GM21528 (cell line): ENCODE data around the gene SLC4A8.

Source experiments
- ATAC-seq: cut with Tn5 transposase; IDR thresholded peaks from one replicate; pipeline ENCODE4 v1.9.1; 2021; ENCODE audit warnings: mild to moderate bottlenecking, moderate library complexity; ENCODE audit not compliant: unreplicated experiment, low FRiP score

SLC4A8 gene

DNA sequence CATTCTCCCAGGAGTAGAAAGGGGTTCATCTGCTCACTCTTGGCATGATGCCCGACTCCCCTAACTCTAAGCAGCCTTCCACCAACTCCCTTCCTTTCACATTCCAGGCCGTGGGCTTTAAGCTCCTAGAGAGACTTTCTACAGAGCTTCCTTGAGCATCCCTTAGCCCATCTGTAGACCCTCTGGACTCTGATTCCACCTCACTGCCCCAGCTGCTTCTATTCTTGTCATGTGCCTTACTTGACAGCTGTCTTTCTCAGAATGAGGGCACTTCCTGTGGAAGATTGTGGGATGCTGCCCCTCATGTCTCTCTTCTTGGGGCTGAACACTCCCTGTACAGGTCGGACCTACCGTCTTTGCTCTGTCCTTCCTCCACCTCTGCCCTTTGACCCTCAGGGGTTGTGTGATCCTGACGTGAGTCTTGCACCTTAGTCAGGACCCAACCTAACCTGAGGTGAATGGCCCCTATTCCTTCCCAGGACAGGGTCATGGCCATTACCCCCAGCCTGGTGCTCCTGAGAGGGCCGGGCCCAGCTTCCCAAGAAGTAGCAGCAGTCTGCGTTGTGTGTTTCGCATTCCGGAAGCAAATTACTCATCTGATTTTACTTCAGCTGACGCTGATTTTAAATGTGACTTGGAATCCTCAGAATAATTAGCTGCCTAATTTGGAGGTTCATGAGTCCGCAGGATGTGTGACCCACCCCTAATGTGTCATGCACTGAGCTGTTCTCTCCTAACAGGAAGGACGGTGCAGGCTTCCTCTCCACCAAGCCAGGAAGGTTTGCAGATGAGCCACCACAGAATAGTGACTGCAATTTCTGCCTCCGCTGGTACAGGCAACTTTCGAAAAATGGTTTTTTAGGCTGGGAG, 30.7 kb upstream of the SLC4A8 start:
- ATAC-seq, result no peak

DNA sequence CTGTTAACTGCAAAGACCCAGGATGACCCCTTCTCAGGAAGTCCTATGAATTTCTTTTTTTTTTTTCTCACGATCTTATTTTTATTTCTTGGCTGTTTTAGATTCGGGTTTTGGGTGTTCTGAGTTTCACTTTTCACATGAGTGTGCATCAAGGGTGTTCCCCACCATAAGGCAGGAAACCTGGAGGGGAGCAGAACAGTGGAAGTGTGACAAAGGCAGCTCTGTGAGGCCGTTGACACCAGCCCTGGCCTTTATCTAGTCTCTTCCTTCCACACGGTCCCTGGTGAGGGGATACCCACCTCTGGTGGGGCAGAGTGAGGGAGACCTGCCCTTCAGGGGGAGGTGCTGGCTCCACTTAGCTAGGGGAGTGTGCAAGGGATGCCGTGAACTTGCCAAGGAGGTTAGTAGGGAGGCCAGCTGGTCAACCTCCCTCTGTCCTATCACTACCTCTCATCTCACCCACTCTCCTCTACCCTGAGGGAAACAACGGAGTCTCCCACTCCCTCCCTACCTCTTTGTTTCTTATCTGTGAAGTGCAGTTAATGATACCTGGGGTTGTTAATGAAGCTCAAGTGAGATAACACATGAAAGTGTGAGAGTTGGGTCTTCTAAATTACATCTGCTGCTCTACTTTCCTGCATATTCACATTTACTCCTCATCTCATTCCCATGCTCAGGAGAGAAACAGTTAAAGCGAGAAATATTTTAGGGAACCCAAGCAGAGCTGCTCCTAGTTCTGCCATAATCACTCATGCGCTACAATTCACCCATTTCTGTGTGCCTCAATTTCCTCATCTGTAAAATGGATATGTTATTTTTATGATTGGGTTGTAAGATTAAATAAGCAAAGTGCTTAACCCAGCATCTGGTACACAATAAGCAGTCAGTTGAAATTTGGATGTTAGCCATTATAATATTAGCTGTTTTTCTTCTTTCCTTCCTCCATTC, 29.1 kb upstream of the SLC4A8 start:
- ATAC-seq, result no peak

DNA sequence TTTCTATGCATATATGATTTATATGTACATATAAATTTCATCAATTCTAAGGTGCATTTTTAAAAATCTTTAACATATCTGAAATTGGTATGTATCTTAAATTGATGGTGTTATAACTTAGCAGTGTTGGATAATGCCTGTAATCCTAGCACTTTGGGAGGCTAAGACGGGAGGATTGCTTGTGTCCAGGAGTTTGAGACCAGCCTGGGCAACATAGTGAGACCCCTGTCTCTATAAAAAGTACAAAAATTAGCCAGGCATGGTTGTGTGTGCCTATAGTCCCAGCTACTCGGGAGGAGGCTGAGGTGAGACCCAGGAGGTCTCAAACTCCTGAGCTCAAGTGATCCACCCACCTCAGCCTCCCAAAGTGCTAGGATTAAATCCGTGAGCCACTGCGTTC, 27.0 kb upstream of the SLC4A8 start:
- no peak for ATAC-seq

DNA sequence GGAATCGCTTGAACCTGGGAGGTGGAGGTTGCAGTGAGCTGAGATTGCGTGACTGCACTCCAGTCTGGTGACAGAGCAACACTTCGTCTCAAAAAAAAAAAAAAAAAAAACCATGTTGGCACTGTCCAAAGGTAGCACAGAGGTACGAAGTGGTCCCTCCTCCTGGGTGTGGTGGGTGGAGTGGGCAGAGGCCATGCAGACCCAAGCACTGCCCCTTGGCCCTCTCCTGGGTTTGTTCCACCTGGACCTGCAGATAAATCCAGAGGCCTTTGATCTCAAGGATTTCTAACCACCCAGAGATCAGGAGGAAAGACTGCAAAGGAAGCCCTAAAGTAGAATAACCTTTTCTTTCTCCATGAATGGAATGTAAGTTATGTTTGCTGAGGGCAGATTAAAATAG, 24.7 kb upstream of the SLC4A8 start:
- no peak for ATAC-seq

DNA sequence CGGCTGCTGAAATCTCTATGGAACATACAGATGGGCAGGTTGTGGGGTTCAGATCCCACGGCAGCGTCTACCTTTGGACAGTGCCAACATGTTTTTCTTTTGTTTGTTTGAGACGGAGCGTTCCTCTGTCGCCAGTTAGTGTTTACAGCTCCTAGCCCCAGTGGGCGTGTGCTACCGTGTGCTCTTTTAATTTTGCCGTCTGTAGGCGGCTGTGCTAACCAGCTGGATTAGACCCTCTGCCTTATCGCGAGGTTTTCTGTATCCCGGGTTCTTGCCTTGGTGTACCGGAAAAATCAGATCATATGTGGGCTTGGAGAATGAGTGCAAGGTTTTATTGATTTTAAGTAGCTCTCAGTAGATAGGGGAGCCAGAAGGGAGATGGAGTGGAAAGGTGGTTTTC, 23.6 kb upstream of the SLC4A8 start:
- ATAC-seq, result no peak

DNA sequence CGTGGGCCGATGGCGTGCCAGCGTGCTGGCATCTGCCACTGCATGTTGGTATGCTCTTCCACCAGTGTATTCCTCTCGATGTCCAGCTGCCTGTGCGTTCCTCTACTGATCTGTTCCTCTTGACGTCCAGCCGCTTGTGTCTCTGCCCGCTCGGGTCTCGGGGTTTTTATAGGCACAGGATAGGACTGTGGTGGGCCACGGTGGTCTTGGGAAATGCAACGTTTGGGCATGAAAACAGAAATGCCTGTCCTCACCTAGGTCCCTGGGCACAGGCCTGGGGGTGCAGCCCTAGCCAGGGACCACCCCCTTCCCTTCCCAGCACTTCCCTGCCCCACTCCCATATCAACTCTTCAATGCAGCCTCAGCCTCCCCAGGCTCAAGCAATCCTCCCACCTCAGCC, 23.1 kb upstream of the SLC4A8 start:
- no peak for ATAC-seq

DNA sequence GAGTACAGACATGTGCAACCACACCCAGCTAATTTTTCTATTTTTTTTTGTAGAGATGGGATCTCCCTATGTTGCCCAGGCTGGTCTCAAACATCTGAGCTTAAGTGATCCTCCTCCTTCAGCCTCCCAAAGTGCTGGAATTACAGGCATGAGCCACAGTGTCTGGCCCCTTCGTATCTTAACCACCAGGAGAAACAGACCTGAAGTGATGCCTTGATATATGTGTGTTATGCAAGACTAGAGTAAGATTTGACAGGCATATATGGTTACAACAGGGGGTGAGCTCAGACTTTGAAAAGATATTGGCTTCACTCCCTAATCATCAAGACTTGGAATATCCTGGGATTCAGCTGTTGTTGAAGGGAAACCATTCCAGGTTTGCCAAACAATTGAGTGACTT, 22.7 kb upstream of the SLC4A8 start:
- ATAC-seq, result no peak

DNA sequence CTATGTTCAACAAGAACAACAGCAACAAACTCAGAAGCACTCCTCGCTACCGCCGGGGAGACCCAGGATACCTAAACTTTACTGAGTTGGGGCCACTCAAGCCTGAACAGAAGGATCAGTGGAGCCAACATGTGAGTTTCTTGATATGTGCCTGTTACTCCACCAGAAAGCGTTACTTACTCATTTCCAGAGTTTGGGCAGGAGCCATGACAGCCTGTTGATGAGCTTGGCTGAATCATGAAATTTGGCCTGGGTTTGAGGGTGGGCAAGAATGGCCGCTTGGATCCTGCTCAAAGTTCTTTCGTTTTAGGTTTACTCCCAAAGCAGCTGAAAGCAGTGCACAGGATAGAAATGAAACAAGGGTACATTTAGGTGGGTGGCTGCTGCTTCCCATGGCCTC, 21.5 kb upstream of the SLC4A8 start:
- ATAC-seq, result no peak

DNA sequence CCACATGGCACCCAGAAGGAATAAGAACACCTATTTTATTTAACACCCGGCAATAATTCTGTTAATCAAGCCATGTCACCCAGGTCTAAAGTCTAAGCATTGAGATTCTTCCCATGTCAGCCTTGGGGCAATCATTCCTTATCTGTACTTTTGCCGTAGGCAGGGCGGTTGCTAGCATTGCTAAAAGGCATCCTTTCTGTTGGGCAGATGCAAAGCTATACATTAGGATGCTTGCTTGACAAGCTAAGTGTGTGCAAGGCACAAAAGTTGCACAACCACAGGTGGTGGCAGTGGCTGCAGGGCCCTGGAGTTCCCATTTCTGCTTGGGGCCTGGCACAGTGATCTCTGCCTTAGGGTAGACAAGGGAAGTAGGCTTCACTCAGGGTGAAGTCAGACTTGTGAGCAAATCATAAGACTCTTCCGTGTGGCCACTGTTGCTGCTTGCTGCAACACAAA, 20.9 kb upstream of the SLC4A8 start:
- no peak for ATAC-seq

DNA sequence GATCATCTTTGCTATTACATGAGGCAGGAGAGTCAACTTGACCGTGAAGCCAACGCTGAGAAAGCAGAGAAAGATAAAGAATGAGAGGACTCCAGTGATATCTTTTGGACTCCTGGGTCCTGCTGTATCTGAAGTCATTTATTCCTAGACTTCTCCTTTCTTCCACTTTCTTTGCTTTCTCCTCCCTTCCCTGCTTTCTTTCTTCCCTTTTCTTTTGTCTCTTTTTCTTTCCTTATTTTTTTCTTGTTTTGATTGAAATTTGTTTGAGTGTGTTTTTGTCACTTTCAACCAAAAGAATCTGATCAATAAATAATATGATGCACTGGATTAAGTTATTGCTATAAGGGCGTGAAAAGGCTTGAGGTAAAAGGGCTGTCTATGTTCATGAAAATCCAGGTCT, 20.0 kb upstream of the SLC4A8 start:
- ATAC-seq, result no peak

DNA sequence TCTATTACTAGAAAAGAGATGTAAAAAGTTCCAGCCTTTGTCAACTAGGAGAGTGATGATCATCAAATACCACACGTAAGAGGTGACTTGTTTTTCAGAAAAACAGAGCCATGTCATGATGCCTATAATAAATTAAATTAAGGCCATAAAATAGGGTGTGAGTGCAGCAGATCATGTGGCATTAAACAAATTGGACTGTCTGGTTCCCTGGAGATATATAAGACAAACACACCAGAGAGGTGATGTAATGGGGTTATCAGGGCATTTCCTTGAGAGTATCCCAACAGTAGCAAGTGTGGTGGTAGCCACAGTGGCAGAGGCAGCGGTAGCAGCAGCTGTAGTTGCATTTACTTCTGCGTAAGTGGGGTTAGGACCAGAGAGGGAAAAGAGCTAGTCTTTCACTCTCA, 18.8 kb upstream of the SLC4A8 start:
- no peak for ATAC-seq

DNA sequence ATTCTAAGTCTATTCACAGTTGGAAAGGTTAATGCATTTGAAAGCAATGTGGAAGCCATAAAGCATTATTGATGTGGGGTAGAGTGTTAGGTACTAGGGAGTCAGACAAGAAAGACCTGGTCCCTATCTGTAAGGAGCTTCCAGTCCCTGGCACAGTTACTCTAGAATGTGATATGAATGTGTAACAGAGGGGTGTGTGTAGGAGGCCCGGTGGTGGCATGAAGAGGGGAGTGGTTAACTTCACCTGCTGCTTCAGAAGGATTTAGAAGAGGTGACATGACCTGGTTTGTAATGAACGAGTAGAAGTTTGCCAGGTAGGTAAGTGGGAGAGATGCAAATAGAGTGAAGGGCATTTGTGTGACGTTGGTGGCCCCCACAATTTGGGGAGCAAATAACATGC, 18.3 kb upstream of the SLC4A8 start:
- no peak for ATAC-seq

DNA sequence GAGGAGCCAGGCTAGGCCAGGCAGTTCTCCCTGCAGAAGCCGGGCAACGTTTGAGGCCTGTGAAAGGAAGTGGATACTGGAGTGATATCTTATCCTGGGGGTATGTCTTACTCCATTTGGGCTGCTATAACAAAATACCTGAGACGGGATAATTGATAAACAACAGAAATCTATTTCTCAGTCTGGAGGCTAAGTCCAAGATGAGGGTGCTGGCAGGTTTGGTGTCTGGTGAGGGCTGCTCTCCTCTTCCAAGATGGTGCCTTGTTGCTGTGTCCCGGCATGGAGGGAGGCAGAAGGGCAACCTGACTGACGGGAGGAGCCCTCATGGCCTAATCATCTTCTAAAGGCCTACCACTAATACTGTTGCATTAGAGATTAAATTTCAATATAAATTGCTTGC, 17.8 kb upstream of the SLC4A8 start:
- ATAC-seq, result no peak

DNA sequence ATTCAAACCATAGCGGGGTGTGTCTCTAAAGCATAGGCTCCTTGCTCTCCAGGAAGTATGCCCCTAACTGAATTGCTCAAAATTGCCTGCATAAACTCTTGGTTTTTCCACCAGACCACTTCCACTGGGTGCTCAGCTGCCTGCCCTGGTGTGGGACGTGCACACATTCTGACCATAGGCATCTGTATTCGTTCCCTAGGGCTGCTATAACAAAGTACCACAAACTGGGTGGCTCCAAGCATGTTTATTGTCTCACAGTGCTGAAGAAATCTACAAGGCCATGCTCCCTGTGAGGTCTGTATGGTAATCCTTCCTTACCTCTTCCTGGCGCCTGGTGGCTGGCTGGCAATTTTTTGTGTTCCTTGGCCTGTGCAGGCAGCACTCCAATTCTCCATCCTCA, 17.0 kb upstream of the SLC4A8 start:
- no peak for ATAC-seq

DNA sequence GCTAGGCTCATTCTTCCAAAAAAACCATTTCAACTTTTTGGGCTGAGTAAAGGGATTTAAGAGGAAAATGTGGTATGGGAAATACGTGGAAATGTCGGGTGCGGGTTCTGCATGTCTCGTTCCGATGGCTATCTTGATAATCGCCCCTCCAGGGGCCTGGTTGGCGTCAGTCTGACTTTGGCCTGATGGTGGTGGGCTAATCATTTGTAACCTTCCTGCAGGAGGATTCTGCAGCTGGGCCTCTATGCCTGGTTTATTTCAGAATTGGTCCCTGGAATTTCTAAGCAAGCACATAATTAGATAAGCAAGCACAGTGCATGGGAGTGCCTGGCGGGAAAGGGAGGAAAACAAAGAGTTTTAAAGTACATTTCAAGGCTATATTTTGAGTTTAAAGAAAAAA, 14.8 kb upstream of the SLC4A8 start:
- no peak for ATAC-seq

DNA sequence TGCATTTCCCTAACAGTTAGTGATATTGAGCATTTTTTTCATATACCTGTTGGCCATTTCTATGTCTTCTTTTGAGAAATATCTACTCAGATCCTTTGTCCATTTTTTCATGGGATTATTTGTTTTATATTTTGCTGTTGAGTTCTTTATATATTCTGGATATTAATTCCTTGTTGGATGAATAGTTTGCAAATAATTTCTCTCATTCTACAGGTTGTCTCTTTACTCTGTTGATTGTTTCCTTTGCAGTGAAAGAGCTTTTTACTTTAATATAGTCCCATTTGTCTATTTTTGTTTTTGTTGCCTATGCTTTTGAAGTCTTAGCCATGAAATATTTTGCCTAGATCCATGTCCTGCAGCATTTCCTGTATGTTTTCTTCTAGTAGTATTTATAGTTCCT, 11.5 kb upstream of the SLC4A8 start:
- ATAC-seq, result no peak

DNA sequence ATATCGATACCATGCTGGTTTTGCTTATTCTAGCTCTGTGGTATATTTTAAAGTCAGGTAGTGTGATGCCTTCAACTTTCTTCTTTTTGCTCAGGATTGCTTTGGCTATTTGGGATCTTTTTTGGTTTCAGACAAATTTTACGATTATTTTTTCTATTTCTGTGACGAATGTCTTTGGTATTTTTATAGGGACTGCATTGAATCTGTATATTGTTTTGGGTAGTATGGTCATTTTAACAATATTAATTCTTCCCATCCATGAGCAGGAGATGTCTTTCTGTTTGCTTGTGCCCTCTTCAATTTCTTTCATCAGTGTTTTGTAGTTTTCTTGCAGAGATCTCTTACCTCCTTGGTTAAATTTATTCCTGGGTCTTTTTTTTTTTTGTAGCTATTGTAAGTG, 10.8 kb upstream of the SLC4A8 start:
- ATAC-seq, result no peak

DNA sequence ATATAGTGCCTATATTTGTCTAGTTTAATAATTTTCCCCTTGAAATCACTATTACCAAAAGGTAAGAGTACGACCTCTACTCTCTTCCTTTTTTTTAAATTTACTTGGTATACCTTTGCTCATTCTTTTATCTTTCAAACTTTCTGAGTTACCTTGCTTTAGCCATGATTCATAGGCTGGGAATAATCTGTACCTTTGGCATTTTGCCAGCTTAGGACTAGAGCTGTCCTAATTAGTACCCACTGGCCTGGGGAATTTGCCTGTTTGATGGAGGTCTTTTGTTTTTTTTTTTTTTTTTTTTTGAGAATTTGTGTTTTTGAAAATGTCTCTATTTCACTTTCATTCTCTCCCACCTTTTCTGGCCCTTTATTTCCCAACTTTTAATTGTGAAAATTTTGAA, 8.7 kb upstream of the SLC4A8 start:
- ATAC-seq, result no peak

DNA sequence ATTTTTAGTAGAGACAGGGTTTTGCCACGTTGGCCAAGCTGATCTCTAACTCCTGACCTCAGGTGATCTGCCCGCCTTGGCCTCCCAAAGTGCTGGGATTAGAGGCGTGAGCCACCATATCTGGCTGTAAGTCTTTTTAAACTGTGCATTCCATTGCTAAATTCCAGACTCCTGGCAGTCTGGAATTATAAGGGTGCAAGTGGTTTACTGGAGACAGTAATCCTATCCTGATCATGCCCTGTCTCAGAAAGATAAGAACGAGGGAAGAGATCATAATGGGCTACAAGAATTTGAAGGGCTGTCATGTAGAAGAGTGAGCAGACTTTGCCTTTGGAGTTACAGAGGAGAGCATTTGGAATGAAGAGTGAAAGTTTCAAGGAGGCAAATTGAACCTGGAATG, 6.8 kb upstream of the SLC4A8 start:
- no peak for ATAC-seq

DNA sequence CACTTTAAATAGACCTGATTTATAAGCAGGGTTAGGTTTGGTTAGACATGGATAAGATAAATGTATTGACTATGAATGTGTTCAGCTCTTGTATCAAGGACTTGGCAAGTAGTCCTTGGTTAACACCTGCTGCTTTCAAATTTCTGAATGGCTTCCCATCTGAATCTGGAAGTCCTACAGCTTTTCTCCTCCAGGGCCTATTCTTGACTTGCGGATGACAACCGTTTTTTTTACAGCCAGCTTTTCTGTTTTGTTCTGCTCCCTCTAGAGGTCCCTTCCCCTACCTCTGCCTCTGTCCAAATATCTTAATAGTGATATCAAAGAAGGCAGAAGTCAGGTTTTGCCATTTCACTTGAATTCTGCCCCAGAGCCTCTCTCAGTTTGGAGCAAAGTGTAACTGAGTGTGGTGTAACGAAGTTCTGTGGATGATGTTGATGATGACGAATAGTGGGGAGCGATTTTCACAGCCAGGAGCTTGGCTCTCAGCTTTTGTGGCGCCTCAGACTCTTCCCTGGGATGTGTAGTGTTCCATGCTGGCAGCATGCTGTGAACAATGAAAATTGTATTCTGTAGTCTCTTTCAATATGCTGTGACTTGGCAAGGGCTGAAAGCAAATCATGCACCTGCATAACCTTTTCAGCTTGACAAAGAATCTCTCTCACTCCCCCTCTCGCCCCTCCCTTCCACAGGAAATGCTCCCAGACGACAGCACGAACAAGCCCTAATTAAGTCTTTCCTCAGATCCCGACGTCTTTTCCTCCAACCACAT, 5.0 kb upstream of the SLC4A8 start:
- ATAC-seq, result no peak
